Uterus (tissue), 2 donors: Measurements from ENCODE around the gene DCTN2.

Experiments
- CTCF ChIP-seq, 4 experiments: fragments of 200-600 bp in 2 of 4; fragments of 450-650 bp in 2 of 4; sonication (generic) in 2 of 4; IDR thresholded peaks; one replicate each; pipeline ENCODE4 v1.5.1; 2016 to 2019; ENCODE audit warnings: antibody characterized with exemption in 4 of 4, mild to moderate bottlenecking in 2 of 4, moderate library complexity in 1 of 4
- POLR2A ChIP-seq, 2 donors: fragments of 450-650 bp; IDR thresholded peaks; one replicate each; pipeline ENCODE4 v1.6.1; 2016; ENCODE audit warnings: antibody characterized with exemption in 2 of 2, mild to moderate bottlenecking in 1 of 2, moderate library complexity in 1 of 2

DNA sequence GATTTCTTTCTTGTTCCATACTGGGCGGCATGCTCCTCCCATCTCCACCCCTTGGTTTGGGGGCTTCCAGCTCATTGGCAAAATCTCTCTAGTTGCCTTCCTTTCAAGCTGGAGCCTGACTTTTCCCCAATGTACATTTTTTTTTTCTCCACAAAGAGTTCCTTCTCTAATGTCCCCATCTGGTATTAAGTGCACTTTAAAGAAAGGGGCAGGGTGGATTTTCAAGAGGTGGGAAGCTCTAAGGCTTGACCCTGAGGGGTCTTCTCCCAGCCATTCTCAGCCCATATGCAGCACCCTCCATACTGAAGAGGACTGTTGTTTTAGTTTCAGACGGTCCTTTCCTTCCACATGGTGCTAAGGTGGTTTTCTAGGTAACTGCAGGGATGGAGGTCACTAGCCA is 38.2 kb upstream of the DCTN2 start:
- TF ChIP-seq CTCF (IDR thresholded peaks at IDR 0.05) (no peak), POLR2A (IDR thresholded peaks at IDR 0.05) (no peak)
